ENCODE measurements around the gene NSUN7.
"Not testable (repeated sequence)": the region's sequence is repeated elsewhere in the genome, so short reads cannot be mapped to it uniquely, and the experiment has no call there.

The NSUN7 gene

GRCh38 chr4:40749717-40750460, at the start of gene NSUN7:
NSUN7 (plus strand) TSS chr4:40749955; CDS start chr4:40750694, 739 bp downstream.
- peak in 1 of 2 donors; percentile 15 for DNase-seq (ENCODE audit: low read depth in 1 of 2, low spot score in 1 of 2)

DNA sequence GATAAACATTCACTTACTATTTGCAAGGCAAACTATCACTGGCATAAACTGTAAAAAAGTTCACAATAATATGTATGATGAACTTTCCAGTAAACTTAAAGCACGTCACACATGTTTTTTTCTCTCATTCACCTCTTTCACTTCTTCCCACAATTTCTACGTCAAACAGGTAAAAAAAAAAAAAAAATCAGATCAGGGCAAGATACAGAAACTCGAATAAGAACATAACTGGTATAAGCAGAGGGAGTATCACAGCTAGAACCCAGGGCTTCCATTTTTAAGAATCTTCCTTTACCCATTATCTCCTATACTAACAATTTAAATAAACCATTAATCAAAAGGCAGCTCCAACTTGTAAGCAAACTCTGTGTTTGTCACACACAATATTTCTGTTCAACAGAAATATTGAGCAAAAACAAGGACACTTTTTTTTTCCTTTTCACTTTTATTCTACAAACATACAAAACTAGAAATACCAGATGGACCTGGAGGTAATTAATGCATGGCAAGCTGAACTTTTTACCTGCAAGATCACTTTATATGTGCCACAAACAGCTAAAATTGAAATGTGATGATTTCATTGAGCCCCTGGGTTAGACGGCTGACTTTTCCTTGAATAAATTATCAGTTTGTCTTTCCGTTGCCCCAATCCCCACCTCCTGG, 47.5 kb upstream of the NSUN7 start:
- no peak for DNase-seq (ENCODE audit: low read depth in 1 of 2, low spot score in 1 of 2)

- no peak for DNase-seq (ENCODE audit: low read depth in 1 of 2, low spot score in 1 of 2)
These were observed 47.0 kb upstream of the NSUN7 start for GRCh38 chr4:40702800-40703151.

- no peak for DNase-seq (ENCODE audit: low read depth in 1 of 2, low spot score in 1 of 2)
These were observed 45.7 kb upstream of the NSUN7 start for GRCh38 chr4:40704073-40704472.

GRCh38 chr4:40710484-40711254, 39.1 kb upstream of the NSUN7 start:
- no peak for DNase-seq (ENCODE audit: low read depth in 1 of 2, low spot score in 1 of 2)

DNA sequence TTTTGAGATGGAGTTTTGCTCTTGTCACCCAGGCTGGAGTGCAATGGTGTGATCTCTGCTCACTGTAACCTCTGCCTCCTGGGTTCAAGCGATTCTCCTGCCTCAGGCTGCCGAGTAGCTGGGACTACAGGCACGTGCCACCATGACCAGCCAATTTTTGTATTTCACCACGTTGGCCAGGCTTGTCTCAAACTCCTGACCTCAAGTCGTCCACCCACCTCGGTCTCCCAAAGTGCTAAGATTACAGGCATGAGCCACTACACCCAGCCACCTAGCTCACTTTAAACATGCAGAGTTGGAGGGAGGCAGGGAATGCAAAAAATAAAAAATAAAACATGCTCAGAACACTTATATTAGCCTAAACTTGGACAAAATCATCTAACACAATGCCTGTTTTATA, 36.8 kb upstream of the NSUN7 start:
- DNase-seq (ENCODE audit: low read depth in 1 of 2, low spot score in 1 of 2), result not testable (repeated sequence)

- no peak for DNase-seq (ENCODE audit: low read depth in 1 of 2, low spot score in 1 of 2)
These were observed 36.0 kb upstream of the NSUN7 start for GRCh38 chr4:40713798-40714197.

GRCh38 chr4:40718586-40718985, 31.2 kb upstream of the NSUN7 start:
- DNase-seq (ENCODE audit: low read depth in 1 of 2, low spot score in 1 of 2), result no peak

- DNase-seq (ENCODE audit: low read depth in 1 of 2, low spot score in 1 of 2), result no peak
These were observed 30.6 kb upstream of the NSUN7 start for GRCh38 chr4:40719008-40719623.

GRCh38 chr4:40720351-40720750, 29.4 kb upstream of the NSUN7 start:
- DNase-seq (ENCODE audit: low read depth in 1 of 2, low spot score in 1 of 2), result no peak

DNA sequence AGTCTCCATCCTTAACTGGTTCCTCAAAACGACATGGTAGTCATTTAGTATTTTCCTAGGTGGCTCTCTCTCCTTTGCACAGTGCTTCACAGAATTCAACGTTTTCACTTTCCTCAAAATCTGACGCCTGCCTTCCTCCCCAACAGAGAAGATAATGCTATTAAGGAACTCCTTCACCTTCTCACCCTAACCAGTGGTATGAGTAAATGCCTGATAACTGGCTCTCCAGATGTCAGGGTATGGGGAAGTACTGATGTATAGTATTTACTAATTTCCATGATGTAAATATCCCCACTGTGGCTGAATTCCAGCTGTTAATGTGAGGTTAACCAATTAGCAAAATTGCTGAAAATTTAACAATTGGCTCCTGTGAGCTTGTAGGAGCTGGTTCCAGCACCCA, 28.8 kb upstream of the NSUN7 start:
- DNase-seq (ENCODE audit: low read depth in 1 of 2, low spot score in 1 of 2), result no peak

DNA sequence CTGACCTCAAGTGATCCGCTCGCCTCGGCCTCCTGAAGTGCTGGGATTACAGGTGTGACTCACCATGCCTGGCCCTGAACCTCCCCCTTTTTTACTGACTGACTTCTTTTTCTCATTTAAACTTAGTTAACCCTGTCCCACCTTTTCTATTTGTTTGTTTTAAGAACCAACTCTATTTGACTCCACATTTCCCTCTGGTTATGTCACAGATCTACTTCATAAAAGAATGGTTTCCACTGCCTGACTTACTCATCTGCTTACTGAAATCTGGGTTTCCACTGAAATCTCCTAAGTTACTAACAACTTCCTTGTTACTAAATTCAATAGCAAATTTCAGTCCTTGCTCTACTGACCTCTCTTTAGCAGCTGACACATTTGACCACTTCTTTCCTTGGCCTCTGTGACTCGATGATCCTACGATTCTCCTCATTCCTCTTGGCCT, 28.0 kb upstream of the NSUN7 start:
- DNase-seq (ENCODE audit: low read depth in 1 of 2, low spot score in 1 of 2), result no peak

DNA sequence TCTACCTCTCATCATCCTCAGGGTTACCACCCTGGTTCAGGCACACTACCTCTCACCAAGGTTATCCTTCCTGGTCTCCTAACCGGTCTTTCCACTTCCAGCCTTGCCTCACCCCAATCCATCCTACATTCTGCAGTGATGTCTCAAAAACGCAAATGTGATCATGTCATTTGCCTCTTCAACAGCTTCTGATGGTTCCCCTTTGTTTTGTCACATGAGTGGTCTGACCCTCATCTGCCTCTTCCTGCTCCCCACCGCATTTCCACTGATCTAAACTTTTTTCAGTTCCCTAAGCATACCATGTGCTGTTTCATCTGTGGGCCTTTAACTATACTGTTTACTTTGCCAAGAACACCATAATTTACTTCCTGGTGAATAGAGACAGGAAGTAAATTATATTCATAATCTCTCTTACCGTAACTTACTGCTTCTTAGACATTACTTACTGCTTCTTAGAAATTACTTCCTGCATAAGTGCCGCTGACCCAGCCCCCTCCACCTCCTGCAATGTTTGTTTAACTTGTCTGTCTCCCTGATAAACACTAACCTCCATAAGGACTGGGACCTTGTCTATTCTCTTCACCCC, 27.1 kb upstream of the NSUN7 start:
- no peak for DNase-seq (ENCODE audit: low read depth in 1 of 2, low spot score in 1 of 2)

- DNase-seq (ENCODE audit: low read depth in 1 of 2, low spot score in 1 of 2), result no peak
These were observed 26.0 kb upstream of the NSUN7 start for GRCh38 chr4:40723728-40724127.

GRCh38 chr4:40728333-40728732, 21.4 kb upstream of the NSUN7 start:
- no peak for DNase-seq (ENCODE audit: low read depth in 1 of 2, low spot score in 1 of 2)

GRCh38 chr4:40729555-40729954, 20.2 kb upstream of the NSUN7 start:
- no peak for DNase-seq (ENCODE audit: low read depth in 1 of 2, low spot score in 1 of 2)

- DNase-seq (ENCODE audit: low read depth in 1 of 2, low spot score in 1 of 2), result no peak
These were observed 19.6 kb upstream of the NSUN7 start for GRCh38 chr4:40730091-40730679.

DNA sequence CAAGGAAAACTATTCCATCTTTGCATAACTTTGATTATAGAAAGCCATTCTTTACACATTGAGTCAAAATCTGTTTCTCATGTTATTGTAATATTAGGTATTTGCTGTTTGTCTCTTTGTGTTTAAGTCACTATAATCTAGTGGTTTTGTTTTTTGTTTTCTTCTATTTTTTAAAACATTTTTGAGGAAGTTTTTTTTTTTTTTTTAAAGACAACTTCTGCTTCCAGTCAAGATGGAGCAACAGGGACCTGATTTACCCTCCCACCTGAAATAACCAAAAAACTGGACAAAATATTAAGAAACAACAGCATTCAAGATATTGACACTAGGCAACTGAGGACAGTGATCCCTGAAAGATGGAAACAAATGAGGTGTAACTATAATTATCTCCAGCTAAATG, 18.4 kb upstream of the NSUN7 start:
- no peak for DNase-seq (ENCODE audit: low read depth in 1 of 2, low spot score in 1 of 2)

DNA sequence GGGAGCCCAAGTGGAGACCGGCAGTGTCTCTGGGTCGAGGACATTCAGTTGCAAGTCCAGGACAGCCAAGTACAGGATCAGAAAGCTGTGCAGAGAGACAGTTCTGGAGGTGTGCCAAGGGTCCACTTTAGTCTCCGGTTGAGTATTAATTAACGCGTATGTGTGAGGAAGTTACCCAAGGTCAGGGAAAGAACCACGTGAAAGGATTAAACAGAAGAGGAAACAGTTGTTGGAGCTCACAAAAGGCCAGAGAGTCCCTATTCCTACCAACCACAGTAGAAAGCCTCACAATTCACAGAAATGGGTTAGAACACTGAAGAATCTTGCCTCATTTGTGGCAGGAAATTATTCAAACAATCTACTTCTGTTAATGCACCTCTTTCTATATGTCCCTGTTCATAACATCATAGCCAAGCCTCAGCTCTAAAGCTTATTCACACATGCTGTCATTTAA, 17.9 kb upstream of the NSUN7 start:
- no peak for DNase-seq (ENCODE audit: low read depth in 1 of 2, low spot score in 1 of 2)

GRCh38 chr4:40733752-40734151, 16.0 kb upstream of the NSUN7 start:
- DNase-seq (ENCODE audit: low read depth in 1 of 2, low spot score in 1 of 2), result no peak

GRCh38 chr4:40734497-40734896, 15.3 kb upstream of the NSUN7 start:
- DNase-seq (ENCODE audit: low read depth in 1 of 2, low spot score in 1 of 2), result no peak
